HG03135 (cell line): Measurements from ENCODE around the gene ARHGEF19.
"Not testable (repeated sequence)": the region's sequence is repeated elsewhere in the genome, so short reads cannot be mapped to it uniquely, and the experiment has no call there.

Source experiments
- ATAC-seq: cut with Tn5 transposase; IDR thresholded peaks from one replicate; pipeline ENCODE4 v1.9.1; 2021; ENCODE audit warnings: mild to moderate bottlenecking, moderate library complexity; ENCODE audit not compliant: unreplicated experiment

Gene ARHGEF19

DNA sequence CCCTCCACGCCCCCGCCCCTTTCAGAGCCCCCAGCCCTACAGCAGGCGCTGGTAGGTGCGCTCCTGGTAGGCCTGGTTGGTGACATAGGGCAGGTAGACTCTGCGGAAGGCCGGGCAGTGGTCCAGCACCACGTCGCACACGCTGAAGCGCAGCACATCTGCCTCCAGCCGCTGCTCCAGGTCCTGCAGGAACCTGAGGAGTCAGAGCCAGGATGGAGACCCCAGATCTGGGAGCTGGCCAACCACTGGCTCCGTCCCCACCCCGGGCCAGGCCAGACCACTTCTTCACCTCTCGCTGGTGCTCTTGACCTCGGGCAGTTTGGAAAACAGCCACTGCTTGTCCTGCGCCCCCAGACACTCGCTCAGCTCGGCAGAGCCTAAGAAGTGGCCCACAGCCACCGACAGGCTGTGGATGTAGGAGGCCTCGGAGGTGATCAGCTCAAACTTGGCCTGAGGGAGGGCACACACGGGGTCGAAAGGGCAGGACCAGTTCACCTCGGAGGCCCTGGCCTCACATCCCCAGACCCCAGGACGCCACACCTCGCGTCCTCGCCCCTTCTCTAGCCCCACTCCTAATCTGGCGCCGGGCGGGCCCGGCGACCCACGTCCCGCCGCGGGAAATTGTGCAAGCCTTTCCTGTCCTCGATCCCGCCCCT lies 6.4 kb downstream of the ARHGEF19 start:
- ATAC-seq = peak; percentile 21

DNA sequence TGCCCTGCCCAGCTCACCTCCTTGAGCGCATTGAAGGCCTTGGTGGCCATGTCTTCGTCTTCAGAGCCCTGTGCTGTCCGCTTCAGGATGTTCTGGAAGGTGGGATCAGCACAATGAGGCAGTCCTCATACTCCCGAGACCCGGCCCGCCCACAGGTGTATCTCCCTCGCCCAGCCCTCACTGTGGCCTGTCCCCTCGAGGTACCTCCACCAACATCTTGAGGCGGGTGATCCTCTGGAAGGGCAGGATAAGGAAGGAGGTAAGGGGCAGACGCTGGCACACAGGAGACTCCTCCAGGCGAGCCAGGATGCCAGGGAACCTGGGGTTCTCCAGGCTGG lies 7.1 kb downstream of the ARHGEF19 start:
- no peak for ATAC-seq

DNA sequence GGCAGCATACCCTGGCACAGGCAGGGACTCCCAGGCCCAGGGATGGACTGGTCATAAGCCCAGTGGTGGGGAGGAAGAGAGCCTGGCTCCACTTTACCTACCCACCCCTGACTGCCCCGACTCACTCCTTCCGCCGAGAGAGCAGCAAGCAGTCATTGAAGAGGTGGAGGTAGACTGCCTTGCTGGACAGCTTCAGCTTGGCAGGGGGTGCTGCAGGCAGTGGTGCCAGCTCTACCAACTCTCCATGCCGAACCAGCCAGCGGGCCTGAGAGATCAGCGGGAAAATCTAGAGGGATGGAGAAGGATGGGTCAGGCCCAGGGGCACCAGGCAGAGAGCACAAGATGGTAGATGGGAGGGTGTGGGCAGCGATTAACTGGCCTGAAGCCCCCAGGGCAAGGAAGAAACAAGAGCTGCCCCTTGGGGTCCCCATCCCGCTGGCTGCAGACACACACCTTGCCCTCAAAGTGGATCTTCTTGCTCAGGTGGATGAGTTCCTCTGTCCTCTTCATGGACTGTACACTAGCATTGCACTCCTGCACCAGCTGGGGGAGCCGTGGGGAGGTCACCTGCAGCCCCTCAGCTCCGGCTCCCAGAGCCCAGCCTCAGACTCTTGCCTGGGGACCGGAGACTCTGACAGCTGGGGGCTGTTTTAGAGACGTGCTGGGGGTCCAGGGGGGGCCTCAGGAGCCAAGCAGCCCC lies 7.7 kb downstream of the ARHGEF19 start:
- ATAC-seq = no peak

DNA sequence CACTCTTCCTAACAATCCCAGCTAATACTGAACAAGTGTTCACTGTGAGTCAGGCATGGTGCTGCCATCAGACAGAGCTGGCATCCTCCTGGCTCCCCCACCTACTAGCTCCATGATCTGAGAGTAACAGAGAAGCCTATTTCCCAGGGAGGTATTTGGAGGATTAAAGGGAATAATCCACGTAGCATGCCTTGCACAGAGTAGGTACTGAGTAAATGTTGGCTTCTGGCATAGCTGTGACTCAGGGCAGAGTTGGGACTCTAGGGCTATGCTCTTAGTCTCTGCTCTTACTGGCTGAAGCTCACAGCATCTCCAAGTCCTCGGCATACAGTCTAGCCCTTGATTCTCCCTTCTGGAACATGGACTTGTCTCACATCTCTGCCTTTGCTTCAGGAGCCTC lies 8.2 kb downstream of the ARHGEF19 start:
- no peak for ATAC-seq

DNA sequence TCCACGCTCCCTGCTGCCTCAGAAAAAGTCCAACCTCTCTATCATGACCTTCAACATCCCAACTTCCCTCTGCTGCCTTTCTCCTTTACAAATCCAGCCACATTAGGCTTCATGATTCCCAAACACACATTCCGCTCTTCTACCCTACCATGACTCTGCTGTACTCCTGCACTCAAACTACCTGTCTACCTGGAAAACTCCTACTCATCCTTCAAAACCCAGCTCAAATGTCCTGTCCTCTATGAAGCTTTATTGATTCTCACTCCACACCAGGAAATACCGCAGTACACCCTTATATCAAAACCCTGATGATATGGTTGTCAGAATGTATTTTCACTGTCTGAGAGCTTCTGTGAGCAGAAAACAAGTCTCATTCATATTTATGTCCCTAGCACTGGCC lies 8.9 kb downstream of the ARHGEF19 start:
- no peak for ATAC-seq

DNA sequence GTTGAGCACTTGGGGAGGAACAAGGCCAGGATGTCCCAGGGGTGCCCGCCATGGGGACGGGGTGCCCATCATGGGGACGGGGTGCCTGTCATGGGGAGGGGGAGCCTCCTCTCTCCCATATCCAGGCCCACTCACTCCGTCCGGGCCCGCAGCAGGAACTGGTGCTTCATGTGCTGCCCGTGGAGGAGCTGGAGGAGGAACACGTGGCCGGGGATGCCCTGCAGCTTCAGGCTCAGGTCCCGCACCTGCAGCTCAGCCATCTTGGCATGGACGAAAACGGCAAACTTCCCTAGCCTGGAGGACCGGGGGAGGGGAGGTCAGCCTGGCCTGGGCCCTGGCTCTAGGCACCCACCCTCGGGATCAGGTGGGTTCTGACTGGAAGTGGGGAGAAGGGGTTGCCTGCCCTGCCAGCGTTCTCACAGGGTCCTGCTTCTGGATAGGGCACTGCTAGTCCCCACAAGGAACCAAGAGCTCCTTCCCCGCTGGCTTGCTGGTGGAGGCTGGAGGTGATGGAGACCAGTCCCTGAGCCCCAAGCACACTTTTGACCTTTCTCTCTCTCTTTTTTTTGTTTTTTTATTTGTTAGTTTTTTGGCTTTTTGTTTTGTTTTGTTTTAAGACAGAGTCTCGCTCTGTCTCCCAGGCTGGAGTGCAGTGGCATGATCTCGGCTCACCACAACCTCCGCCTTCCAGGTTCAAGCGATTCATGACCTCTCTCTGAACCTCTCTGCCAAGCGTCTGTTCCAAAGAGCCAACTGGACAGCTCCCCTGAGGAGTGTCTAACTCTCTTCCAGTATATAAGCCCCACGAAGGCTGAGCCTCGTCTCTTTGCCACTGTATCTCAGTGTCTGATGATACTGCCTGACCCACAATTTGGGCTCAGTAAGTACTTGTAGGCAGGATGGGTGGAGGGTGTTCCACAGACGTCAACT lies 9.9 kb downstream of the ARHGEF19 start:
- no peak for ATAC-seq

DNA sequence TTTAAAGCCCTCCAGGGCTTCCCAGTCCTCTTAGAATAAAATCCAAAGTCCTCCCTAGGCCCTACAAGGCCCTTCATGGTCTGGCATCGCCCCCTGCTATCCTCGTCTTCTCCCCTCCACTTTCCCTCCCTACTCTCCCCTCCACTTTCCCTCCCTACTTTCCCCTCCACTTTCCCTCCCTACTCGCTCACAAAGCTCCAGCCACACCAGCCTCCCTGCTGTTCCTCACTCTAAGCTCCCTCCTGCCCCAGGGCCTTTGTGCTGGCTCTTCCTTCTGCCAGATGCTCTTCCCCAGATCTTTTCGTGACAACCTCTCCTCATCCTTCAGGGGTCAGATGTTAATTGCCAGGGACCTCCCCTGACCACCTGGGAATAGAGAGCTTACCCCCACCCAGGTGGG lies 12.8 kb downstream of the ARHGEF19 start:
- no peak for ATAC-seq

DNA sequence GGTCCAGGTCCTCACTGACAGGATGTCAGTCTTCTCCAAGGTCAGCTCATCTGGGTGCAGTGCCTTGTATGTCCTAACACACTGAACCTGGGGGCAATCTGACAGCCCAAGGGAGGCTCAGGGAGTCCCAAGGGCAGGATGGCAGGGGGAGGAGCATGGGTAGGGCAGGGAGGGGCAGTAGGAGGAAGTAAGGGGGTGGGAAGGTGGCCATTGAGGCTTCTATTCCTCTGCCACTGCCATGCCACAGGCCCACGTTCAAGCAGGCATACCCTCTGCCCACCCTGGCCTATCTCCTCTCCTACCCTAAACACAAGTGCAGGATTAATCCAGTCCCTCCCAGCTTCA lies 13.3 kb downstream of the ARHGEF19 start:
- ATAC-seq = no peak

DNA sequence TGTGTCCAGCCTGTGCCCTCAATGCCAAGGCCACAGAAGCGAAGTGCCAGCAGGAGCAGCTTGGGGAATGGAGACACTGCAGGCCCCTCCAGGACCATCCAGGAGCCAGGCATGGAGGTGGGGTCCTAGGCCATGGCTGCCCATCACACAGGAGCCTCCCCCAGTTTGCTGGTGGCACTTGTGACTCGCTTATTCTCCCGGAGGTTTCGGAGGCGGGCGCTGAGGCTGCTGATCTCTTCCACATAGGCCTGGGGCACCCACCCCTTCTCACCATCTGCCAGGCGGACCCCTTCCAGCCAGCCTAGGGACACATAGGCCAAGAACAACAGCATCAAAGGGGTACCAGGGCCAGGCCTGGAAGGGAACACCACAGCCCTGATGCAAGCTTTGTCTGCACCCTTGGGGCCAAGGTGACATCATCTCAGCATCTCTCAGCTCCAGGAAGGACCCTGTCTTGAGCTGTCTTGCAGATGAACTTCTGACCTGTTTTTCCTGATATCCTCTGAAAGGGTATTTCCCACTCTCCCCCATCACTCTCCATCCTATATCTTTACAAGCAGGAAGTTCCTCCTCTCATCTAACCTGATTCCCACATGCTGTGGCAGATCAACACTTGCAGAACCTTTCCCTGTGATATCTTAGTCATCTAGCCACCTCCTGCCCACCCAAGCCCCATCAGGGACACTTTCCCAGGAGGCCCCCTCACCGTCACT lies 13.9 kb downstream of the ARHGEF19 start:
- ATAC-seq = no peak

DNA sequence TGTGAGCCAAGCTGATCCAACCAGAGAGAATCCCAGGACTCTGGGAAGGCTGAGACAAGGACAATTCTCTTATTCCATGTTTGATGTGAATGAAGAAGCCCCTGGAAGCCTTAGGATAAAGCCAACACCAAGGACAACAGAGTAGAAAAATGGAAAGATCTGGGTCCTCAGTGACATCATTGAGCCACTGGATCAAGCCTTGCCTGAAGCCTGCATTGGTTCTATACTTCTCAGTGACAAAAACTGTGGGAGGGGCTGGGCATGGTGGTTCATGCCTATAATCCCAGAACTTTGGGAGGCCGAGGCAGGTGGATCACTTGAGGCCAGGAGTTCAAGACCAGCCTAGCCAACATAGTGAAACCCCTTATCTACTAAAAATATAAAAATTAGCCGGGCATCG lies 15.6 kb downstream of the ARHGEF19 start:
- no peak for ATAC-seq

DNA sequence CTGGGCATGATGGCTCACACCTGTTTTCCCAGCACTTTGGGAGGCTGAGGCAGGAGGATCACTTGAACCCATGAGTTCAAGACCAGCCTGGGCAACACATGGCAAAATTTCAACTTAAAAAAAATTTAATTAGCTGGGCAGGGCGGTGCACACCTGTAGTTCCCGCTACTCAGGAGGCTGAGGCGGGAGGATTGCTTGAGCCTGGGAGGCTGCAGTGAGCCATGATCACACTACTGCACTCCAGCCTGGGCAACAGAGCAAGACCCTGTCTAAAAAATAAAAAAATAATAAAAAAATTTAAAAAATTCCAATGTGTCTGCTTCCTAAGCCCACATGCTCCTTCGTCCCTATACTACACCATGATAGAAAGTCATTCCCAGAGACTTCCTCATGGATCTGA lies 16.3 kb downstream of the ARHGEF19 start:
- ATAC-seq = not testable (repeated sequence)

DNA sequence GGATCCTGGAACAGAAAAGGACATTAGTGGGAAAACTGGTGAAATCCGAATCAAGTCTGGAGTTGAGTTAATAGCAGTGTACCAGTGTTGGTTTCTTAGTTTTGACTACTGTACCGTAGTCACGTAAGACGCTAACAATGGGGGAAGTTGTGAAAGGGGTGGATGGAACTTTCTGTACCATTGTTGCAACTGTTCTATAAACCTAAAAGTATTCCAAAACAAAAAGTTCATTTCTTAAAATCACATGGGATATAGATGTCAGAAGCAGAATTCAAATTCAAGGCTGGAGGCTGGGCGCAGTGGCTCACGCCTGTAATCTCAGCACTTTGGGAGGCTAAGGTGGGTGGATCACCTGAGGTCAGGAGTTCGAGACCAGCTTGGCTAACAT lies 16.9 kb downstream of the ARHGEF19 start:
- ATAC-seq = no peak

DNA sequence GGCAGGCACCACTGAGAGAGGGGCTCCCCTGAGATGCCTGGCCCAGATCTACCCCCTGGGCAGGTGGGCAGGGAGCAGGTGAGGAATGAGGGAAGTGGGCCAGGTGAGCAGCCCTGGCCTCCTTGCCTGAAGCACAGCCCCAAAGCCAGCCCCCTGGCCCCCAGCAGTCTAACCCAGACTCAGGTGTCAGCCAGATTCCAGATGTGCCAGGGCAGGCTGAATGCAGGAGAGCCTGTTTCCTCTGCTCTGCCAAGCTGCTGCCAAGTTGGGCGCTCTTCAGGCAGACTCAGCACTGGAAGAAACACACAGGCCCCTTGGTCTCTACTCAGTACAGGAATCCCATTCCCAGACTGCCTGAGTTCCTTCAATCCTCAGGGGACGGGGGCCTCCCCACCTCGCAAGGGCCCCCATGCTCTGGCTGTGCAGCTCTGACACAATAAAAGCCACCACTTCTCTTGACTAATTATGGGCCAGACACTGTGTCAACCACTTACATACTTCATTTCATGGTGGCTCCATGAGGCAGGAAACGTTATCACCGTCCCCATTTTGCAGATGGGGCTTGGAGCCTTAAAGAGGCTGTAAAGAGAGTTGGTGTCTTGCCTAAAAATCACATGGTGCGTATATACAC lies 20.4 kb downstream of the ARHGEF19 start:
- ATAC-seq = no peak

DNA sequence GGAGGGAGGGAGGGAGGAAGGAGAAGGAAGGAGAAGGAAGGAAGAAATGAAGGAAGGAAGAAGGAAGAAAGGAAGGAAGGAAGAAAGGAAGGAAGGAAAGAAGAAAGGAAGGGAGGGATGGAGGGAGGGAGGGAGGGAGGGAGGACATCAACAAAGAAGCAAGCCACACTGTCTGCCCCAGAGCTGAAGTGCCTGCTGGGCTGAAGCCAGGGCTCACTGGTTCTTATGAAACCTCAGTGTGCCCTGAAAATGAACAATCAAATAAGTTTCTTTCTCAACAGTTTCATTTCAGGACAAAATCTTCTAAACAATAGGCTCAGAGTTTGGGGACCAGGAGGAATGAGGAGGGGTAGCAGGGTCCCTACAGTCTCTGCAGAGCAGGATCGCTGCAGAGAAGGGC lies 21.1 kb downstream of the ARHGEF19 start:
- ATAC-seq = no peak

DNA sequence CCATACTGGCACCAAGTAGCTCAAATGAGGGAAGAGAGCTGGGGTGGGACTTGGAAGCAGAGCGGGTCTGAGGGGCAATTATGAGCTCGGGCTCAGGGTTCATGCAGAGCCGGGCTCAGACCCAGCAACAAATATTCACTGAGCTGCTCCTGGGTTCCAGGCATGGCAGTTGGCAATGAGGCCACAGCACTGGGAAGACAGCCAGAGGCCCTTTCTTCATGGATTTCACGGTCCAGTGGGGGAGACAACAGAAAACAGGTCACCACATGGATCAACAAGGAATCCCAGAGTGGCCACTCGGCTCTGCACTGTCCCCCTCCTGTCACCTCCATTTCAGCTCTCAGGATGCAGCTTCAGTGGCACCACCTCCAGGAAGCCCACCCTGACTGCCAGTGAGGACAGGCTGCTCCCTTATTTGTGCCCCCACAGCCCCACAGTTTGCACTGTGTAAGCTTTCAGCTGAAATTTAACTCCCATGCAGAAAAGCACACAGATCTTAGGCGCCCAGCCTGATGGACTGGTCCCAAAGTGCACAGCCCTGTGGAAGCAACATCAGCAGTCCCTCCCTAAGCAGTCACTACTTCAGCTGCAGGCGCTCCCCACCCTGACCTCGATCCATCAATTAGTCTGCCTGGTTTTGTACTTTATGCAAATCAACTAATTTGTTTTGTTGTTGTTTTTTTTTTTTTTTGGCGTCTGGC lies 22.4 kb downstream of the ARHGEF19 start:
- ATAC-seq = no peak

DNA sequence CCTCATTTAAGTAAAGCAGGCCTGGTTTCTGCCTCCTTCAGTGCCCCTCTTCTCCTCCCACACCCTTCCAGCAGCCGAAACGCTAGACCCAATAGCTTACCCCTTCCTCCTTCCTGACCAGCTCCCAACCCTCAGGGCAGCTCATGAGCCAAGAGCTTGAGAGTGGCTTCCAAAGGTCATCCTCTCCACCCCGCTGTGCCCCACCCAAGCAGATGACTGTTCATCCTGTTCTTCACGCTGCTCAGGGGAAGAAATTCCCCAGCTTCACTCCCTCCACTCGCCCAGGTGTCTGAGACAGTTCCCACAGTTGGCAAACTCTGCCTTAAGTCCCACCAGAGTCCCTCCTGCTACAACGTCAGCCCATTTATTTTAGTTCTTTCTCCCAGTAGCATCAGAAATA lies 23.4 kb downstream of the ARHGEF19 start:
- ATAC-seq = no peak

DNA sequence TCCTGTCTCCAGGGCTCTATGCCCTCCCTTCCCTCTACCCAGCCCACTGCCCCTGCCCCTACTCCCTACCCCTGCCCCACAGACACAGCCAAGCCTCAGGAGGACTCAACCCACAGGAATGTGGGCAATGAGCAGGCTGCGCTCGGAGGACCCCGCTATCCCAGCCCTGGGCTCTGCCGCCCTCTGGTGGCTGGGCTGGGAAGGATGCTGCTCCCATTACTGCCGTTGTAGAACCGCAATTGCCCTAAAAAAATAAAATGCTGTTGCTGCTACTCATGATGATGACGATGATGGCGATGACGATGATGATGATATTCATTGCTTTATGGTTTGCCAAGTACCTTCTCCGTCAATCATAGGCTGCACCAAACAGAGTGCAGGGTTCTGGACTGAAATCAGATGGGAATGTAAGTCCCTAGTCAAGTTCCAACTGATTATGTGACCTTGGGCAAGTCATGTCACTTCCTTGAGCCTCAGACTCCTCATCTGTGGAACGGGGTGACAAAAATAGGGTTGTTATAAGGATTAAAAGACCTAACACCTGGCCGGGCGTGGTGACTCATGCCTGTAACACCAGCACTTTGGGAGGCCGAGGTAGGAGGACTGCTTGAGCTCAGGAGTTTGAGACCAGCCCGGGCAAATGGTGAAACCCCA lies 24.6 kb downstream of the ARHGEF19 start:
- ATAC-seq = no peak

DNA sequence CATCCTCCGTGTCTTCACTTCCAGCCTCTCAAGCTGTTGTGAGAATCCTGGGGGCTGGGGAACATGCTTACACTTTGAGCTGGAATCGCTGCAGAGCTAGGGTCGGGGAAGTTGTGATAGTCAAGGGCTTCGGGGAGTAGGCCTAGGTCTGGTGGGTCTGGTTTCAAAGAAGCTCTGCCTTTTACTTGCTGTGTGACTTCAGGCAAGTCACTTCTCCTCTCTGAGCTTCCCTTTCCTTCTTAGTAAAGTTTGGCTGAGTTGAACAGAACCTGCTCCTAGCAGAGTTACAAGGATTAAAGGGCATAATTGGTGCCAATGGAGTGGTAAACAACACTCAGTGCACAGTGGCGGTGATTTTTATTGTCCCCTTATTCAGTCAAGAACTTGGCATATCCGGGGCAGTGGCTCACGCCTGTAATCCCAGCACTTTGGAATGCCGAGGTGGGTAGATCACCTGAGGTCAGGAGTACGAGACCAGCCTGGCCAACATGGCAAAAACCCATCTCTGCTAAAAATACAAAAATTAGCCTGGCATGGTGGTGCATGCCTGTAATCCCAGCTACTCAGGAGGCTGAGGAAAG lies 25.7 kb downstream of the ARHGEF19 start:
- no peak for ATAC-seq

DNA sequence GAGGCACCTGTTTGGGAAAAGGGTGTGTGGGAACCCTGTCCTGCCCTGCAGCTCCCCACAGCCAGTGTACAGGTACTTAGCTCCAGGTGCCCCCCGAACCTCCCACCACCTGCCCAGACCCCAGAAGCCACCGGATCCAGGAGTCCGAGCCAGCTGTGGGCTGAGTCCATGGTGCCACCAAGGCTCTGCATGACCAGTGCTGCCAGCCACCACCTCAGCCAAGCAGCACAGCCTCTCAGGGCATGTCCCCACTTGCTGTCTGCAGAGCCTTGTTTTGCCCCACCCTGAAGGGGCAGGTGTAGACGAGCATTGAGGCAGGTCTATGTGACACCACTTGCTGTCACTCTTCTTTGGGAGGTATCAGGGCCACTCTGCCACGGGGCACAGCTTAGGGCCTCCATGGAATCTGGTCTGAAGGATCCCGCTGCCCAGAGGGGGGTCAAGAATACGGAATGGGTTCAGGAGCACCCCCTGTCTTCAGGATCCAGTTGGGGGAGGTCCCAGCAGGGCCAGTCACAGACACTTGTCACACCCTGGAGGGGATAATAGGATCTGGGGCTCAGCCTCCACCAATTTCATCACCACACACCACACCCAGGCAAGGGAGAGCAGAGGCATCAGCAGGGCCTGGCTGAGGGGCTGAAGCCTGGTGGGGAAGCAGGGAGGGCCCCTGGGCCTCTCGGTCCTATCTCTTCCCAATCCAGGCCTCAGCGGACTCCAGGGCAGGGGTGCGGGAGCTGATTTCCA lies 27.7 kb downstream of the ARHGEF19 start:
- no peak for ATAC-seq
